ENCODE data around the gene ZNF462.

DNA sequence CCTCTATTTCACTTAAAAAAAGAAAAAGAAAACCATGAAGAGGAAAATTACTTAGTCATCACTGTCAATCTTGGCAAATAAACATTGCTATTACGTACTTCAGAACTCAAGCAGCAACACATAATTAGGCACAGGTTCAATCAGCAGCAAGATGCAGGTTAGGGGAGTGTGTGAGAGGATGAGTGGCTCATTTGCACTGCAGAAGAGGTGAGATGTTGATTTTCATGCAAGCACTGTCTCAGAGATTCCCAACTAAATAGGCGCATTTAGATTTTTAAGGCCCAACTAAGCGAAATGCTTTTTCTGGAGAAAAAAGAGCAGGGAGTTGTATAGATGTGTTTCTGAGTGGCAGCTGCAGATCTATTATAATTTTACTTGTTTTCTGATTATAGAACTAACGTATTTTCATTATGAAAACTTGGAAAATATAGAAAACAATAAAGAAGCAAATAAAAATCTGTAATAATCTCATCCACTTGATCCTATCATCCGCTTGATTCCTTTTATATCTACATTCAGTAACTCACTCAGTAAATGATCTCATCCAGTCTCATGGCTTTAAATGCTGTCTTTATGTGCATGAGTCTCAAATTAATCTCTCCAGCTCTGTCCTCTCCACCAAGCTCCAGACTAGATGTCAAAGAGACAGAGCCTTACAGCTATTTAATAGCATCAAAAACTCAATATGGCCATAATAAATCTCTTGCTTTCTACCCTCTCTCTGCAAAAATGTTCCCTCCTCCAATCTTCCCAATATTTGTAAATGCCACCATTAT lies 162.5 kb downstream of the ZNF462 start:
- no peak for TF ChIP-seq POLR2A (IDR thresholded peaks at IDR 0.05)
- TF ChIP-seq, protein P1, sequence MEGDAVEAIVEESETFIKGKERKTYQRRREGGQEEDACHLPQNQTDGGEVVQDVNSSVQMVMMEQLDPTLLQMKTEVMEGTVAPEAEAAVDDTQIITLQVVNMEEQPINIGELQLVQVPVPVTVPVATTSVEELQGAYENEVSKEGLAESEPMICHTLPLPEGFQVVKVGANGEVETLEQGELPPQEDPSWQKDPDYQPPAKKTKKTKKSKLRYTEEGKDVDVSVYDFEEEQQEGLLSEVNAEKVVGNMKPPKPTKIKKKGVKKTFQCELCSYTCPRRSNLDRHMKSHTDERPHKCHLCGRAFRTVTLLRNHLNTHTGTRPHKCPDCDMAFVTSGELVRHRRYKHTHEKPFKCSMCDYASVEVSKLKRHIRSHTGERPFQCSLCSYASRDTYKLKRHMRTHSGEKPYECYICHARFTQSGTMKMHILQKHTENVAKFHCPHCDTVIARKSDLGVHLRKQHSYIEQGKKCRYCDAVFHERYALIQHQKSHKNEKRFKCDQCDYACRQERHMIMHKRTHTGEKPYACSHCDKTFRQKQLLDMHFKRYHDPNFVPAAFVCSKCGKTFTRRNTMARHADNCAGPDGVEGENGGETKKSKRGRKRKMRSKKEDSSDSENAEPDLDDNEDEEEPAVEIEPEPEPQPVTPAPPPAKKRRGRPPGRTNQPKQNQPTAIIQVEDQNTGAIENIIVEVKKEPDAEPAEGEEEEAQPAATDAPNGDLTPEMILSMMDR (IDR thresholded peaks at IDR 0.05 in 4 of 5, conservative IDR thresholded peaks at IDR 0.05 in 1 of 5): no peak

Data from gastrocnemius medialis (tissue), 4 donors.